Measurements from ENCODE around the gene CASP9. TPM values are rescaled to one million over a fixed set of nuclear protein-coding genes. Genes with fewer than 3 reads are reported as not detected.

CASP9 gene
- total and polyA plus RNA-seq, 10 of the 15 experiments (the other 5 are each of a cell fraction or from before 2014, with no cell fraction given), result 2.7 to 14.6 (median 7.6) TPM

DNA sequence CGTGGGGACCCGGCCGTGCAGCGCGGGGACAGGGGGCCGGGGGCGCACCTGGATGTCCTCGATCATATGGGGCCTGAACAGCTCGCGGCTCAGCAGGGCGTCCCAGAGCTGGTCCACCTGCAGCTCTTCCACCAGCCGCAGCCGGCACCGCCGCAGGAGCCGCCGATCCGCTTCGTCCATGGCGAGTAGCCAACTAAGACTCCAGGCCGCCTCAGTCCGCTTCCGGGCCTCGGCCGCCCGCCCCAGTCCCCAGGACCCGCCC is at the start of gene CASP9 (continued):
- TF ChIP-seq, protein P1, sequence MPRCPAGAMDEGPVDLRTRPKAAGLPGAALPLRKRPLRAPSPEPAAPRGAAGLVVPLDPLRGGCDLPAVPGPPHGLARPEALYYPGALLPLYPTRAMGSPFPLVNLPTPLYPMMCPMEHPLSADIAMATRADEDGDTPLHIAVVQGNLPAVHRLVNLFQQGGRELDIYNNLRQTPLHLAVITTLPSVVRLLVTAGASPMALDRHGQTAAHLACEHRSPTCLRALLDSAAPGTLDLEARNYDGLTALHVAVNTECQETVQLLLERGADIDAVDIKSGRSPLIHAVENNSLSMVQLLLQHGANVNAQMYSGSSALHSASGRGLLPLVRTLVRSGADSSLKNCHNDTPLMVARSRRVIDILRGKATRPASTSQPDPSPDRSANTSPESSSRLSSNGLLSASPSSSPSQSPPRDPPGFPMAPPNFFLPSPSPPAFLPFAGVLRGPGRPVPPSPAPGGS (IDR thresholded peaks at IDR 0.05; ENCODE audit: borderline replicate concordance, insufficient read depth, low read depth, low read length, poor library complexity, severe bottlenecking), result no peak
- TF ChIP-seq YY1 (IDR thresholded peaks at IDR 0.05; ENCODE audit: low read depth, low read length) (0 out of 2 replicates have a peak, but pooled peaks have one; percentile 9), RAD51 (IDR thresholded peaks at IDR 0.05) (no peak), DPF2 (IDR thresholded peaks at IDR 0.05) (peak; percentile 34; the same call in 1 of the 2 replicates)
- TF ChIP-seq, protein P2, sequence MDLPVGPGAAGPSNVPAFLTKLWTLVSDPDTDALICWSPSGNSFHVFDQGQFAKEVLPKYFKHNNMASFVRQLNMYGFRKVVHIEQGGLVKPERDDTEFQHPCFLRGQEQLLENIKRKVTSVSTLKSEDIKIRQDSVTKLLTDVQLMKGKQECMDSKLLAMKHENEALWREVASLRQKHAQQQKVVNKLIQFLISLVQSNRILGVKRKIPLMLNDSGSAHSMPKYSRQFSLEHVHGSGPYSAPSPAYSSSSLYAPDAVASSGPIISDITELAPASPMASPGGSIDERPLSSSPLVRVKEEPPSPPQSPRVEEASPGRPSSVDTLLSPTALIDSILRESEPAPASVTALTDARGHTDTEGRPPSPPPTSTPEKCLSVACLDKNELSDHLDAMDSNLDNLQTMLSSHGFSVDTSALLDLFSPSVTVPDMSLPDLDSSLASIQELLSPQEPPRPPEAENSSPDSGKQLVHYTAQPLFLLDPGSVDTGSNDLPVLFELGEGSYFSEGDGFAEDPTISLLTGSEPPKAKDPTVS (IDR thresholded peaks at IDR 0.05; ENCODE audit: low read depth, low read length), result no peak
- TF ChIP-seq, protein P3, sequence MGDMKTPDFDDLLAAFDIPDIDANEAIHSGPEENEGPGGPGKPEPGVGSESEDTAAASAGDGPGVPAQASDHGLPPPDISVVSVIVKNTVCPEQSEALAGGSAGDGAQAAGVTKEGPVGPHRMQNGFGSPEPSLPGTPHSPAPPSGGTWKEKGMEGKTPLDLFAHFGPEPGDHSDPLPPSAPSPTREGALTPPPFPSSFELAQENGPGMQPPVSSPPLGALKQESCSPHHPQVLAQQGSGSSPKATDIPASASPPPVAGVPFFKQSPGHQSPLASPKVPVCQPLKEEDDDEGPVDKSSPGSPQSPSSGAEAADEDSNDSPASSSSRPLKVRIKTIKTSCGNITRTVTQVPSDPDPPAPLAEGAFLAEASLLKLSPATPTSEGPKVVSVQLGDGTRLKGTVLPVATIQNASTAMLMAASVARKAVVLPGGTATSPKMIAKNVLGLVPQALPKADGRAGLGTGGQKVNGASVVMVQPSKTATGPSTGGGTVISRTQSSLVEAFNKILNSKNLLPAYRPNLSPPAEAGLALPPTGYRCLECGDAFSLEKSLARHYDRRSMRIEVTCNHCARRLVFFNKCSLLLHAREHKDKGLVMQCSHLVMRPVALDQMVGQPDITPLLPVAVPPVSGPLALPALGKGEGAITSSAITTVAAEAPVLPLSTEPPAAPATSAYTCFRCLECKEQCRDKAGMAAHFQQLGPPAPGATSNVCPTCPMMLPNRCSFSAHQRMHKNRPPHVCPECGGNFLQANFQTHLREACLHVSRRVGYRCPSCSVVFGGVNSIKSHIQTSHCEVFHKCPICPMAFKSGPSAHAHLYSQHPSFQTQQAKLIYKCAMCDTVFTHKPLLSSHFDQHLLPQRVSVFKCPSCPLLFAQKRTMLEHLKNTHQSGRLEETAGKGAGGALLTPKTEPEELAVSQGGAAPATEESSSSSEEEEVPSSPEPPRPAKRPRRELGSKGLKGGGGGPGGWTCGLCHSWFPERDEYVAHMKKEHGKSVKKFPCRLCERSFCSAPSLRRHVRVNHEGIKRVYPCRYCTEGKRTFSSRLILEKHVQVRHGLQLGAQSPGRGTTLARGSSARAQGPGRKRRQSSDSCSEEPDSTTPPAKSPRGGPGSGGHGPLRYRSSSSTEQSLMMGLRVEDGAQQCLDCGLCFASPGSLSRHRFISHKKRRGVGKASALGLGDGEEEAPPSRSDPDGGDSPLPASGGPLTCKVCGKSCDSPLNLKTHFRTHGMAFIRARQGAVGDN (IDR thresholded peaks at IDR 0.05), result peak; percentile 62; the same call in 1 of the 2 replicates

All from GM12878 (cell line).